ENCODE measurements around the gene DNAJA4. TPM values are rescaled to one million over a fixed set of nuclear protein-coding genes. Genes with fewer than 3 reads are reported as not detected.

The DNAJA4 gene
- total RNA-seq, 2 donors from 2014 or later: 30.2 to 49.9 TPM

- Mint-ChIP-seq H3K4me1 (no peaks in the 10 kb centered on the region), H3K27me3 (peaks cover 4% of the 10 kb centered on the region), H3K36me3 (ENCODE audit: low read depth) (no peaks in the 10 kb centered on the region), H3K27ac (no peak overlapping the region), H3K9me3 (no peaks in the 10 kb centered on the region), H3K4me3 (no peak overlapping the region)
- ATAC-seq (replicated peaks): no peak
These were observed 57.9 kb downstream of the DNAJA4 start for GRCh38 chr15:78322243-78322642.

- no peaks in the 10 kb centered on the region for H3K9me3 Mint-ChIP-seq
- no peak for ATAC-seq (replicated peaks)
These were observed 58.6 kb downstream of the DNAJA4 start for GRCh38 chr15:78322724-78323521.

GRCh38 chr15:78323693-78324092 is 59.3 kb downstream of the DNAJA4 start:
- no peak for ATAC-seq (replicated peaks)
- Mint-ChIP-seq H3K9me3 (no peaks in the 10 kb centered on the region), H3K36me3 (ENCODE audit: low read depth) (no peaks in the 10 kb centered on the region), H3K4me3 (no peak overlapping the region), H3K27me3 (no peaks in the 10 kb centered on the region), H3K4me1 (no peaks in the 10 kb centered on the region), H3K27ac (no peak overlapping the region)

More at GRCh38 chr15:78322724-78323521, 58.6 kb downstream of the DNAJA4 start:
- Mint-ChIP-seq H3K4me1 (no peaks in the 10 kb centered on the region), H3K4me3 (no peak overlapping the region), H3K36me3 (ENCODE audit: low read depth) (no peaks in the 10 kb centered on the region), H3K27me3 (no peaks in the 10 kb centered on the region), H3K27ac (no peak overlapping the region)

- H3K9me3 Mint-ChIP-seq: no peaks in the 10 kb centered on the region
- H3K4me1 Mint-ChIP-seq: no peaks in the 10 kb centered on the region
- no peak overlapping the region for H3K27ac Mint-ChIP-seq
- no peak for ATAC-seq (replicated peaks)
- H3K4me3 Mint-ChIP-seq: no peak overlapping the region
- no peaks in the 10 kb centered on the region for H3K27me3 Mint-ChIP-seq
- no peaks in the 10 kb centered on the region for H3K36me3 Mint-ChIP-seq (ENCODE audit: low read depth)
These were observed 59.8 kb downstream of the DNAJA4 start for GRCh38 chr15:78324144-78324543.

GRCh38 chr15:78325092-78325843 is 60.9 kb downstream of the DNAJA4 start:
- no peak for ATAC-seq (replicated peaks)
- no peaks in the 10 kb centered on the region for H3K9me3 Mint-ChIP-seq
- H3K4me3 Mint-ChIP-seq: no peak overlapping the region
- no peaks in the 10 kb centered on the region for H3K4me1 Mint-ChIP-seq
- H3K27me3 Mint-ChIP-seq: no peaks in the 10 kb centered on the region
- no peaks in the 10 kb centered on the region for H3K36me3 Mint-ChIP-seq (ENCODE audit: low read depth)
- no peak overlapping the region for H3K27ac Mint-ChIP-seq

- no peak overlapping the region for H3K27ac Mint-ChIP-seq
- no peaks in the 10 kb centered on the region for H3K4me1 Mint-ChIP-seq
- H3K27me3 Mint-ChIP-seq: no peaks in the 10 kb centered on the region
- no peaks in the 10 kb centered on the region for H3K36me3 Mint-ChIP-seq (ENCODE audit: low read depth)
- no peak overlapping the region for H3K4me3 Mint-ChIP-seq
- no peak for ATAC-seq (replicated peaks)
- no peaks in the 10 kb centered on the region for H3K9me3 Mint-ChIP-seq
These were observed 63.1 kb downstream of the DNAJA4 start for GRCh38 chr15:78327466-78327865.

GRCh38 chr15:78329625-78330024 is 65.3 kb downstream of the DNAJA4 start:
- Mint-ChIP-seq H3K4me3 (no peak overlapping the region), H3K4me1 (no peaks in the 10 kb centered on the region), H3K36me3 (ENCODE audit: low read depth) (no peaks in the 10 kb centered on the region), H3K27ac (no peak overlapping the region), H3K27me3 (no peaks in the 10 kb centered on the region), H3K9me3 (no peaks in the 10 kb centered on the region)
- peak; percentile 43 for ATAC-seq (replicated peaks)

Other genes starting within 250 kb of the DNAJA4 start
- gene TBC1D2B, start 186.9 kb upstream of the DNAJA4 start, total RNA-seq: 100 to 1,000 TPM in 1 of 2 donors, 10 to 100 TPM in 1; 86.1 to 109 TPM
- gene SH2D7, start 172.0 kb upstream of the DNAJA4 start, total RNA-seq: not detected
- 1 to 10 TPM in 1 of 2 donors, under 1 TPM in 1; 0.65 to 1.7 TPM for gene CIB2, start 133.1 kb upstream of the DNAJA4 start, total RNA-seq
- gene IDH3A, start 115.2 kb upstream of the DNAJA4 start, total RNA-seq: 100 to 1,000 TPM in 1 of 2 donors, 10 to 100 TPM in 1; 61.9 to 176 TPM
- not detected for gene ACSBG1, start 30.0 kb upstream of the DNAJA4 start, total RNA-seq
- 10 to 100 TPM; 33.7 to 54.7 TPM for gene SKIC8, start 35.0 kb downstream of the DNAJA4 start, total RNA-seq
- not detected for gene CRABP1, start 75.8 kb downstream of the DNAJA4 start, total RNA-seq
- 10 to 100 TPM; 63.6 to 84.0 TPM for gene IREB2, start 173.7 kb downstream of the DNAJA4 start, total RNA-seq
- gene HYKK, start 243.0 kb downstream of the DNAJA4 start, total RNA-seq: 1 to 10 TPM in 1 of 2 donors, under 1 TPM in 1; 0.91 to 1.2 TPM

Measured in activated T-helper 17 cell treated with anti-CD3 and anti-CD28 coated beads, Interleukin-2, amount 50 U/mL, for 72 hours (primary cell).